ENCODE results near the gene METTL14. TPM values are rescaled to one million over a fixed set of nuclear protein-coding genes. Genes with fewer than 3 reads are reported as not detected.

Gene METTL14
- total and polyA plus RNA-seq, 2 donors (not counting 1 experiment from before 2014, with no cell fraction given): 8.0 to 74.8 TPM

GRCh38 chr4:118742050-118742449 is 56.9 kb downstream of the METTL14 start:
- no peak overlapping the region for H3K27ac ChIP-seq (ENCODE audit: low read length in 2 of 2)
- no peaks in the 10 kb centered on the region for H3K79me2 ChIP-seq (ENCODE audit: control insufficient read depth, insufficient read depth, low read length)
- no peak overlapping the region for H3K4me2 ChIP-seq (replicated peaks; ENCODE audit: low read depth, low read length, poor library complexity, severe bottlenecking)
- H3K4me1 Mint-ChIP-seq: no peaks in the 10 kb centered on the region
- no peaks in the 10 kb centered on the region for H3K27me3 Mint-ChIP-seq
- no peaks in the 10 kb centered on the region for H3K9me3 Mint-ChIP-seq (ENCODE audit: insufficient read depth)
- no peaks in the 10 kb centered on the region for H3K27me3 ChIP-seq (replicated peaks in 1 of 4; ENCODE audit: control extremely low read depth in 1 of 4, control insufficient read depth in 3 of 4, insufficient read depth in 4 of 4, low read length in 3 of 4)
- no peak overlapping the region for H3K4me3 Mint-ChIP-seq
- H3K4me3 ChIP-seq (ENCODE audit: control extremely low read depth in 1 of 5, extremely low read depth in 1 of 5, insufficient read depth in 1 of 5, low read depth in 2 of 5, low read length in 4 of 5): no peak overlapping the region
- no peaks in the 10 kb centered on the region for H3K4me1 ChIP-seq (ENCODE audit: control insufficient read depth in 2 of 2, insufficient read depth in 2 of 2, low read length in 2 of 2)
- DNase-seq: no peak
- H2AFZ ChIP-seq (ENCODE audit: insufficient read depth, low read depth, low read length, poor library complexity, severe bottlenecking): no peak overlapping the region
- no peak for TF ChIP-seq EZH2 (IDR thresholded peaks at IDR 0.05; ENCODE audit: borderline replicate concordance, insufficient read depth, low read depth, low read length, poor library complexity, severe bottlenecking)
- no peak for TF ChIP-seq CTCF (IDR thresholded peaks at IDR 0.05)
- H3K9ac ChIP-seq (ENCODE audit: low read length): no peak overlapping the region
- no peaks in the 10 kb centered on the region for H3K9me3 ChIP-seq (ENCODE audit: control extremely low read depth in 1 of 3, control insufficient read depth in 2 of 3, insufficient read depth in 1 of 3, low read length in 2 of 3)
- intact Hi-C loops (cut with micrococcal nuclease): no loop called here
- ChIA-PET POLR2A (no interaction called here), CTCF (interaction anchor here (0.7 to 2.8 kb wide), 10 partner anchors 13 to 1306 kb away, joined by 3 to 18 read pairs (median 4); no protein-coding TSS in a partner anchor)
- no peaks in the 10 kb centered on the region for H4K20me1 ChIP-seq (ENCODE audit: control insufficient read depth, insufficient read depth, low read length, poor library complexity, severe bottlenecking)
- ATAC-seq (ENCODE audit: low read depth): no peak
- H3K36me3 ChIP-seq (replicated peaks in 1 of 2; ENCODE audit: control extremely low read depth in 1 of 2, control insufficient read depth in 1 of 2, extremely low read depth in 1 of 2, insufficient read depth in 2 of 2, low read length in 1 of 2): peaks cover 0 to 23% of the 10 kb centered on the region in 2 experiments
- no peak overlapping the region for H3K27ac Mint-ChIP-seq

GRCh38 chr4:118743867-118744266 is 58.7 kb downstream of the METTL14 start:
- Histone ChIP-seq H2AFZ (ENCODE audit: insufficient read depth, low read depth, low read length, poor library complexity, severe bottlenecking) (no peak overlapping the region), H3K27ac (ENCODE audit: low read length in 2 of 2) (no peak overlapping the region), H3K79me2 (ENCODE audit: control insufficient read depth, insufficient read depth, low read length) (no peaks in the 10 kb centered on the region), H3K27me3 (replicated peaks in 1 of 4; ENCODE audit: control extremely low read depth in 1 of 4, control insufficient read depth in 3 of 4, insufficient read depth in 4 of 4, low read length in 3 of 4) (no peaks in the 10 kb centered on the region), H3K36me3 (replicated peaks in 1 of 2; ENCODE audit: control extremely low read depth in 1 of 2, control insufficient read depth in 1 of 2, extremely low read depth in 1 of 2, insufficient read depth in 2 of 2, low read length in 1 of 2) (peaks cover 0 to 11% of the 10 kb centered on the region in 2 experiments), H3K4me3 (ENCODE audit: control extremely low read depth in 1 of 5, extremely low read depth in 1 of 5, insufficient read depth in 1 of 5, low read depth in 2 of 5, low read length in 4 of 5) (no peak overlapping the region), H3K4me2 (replicated peaks; ENCODE audit: low read depth, low read length, poor library complexity, severe bottlenecking) (no peak overlapping the region), H3K9me3 (ENCODE audit: control extremely low read depth in 1 of 3, control insufficient read depth in 2 of 3, insufficient read depth in 1 of 3, low read length in 2 of 3) (no peaks in the 10 kb centered on the region), H3K4me1 (ENCODE audit: control insufficient read depth in 2 of 2, insufficient read depth in 2 of 2, low read length in 2 of 2) (no peaks in the 10 kb centered on the region), H4K20me1 (ENCODE audit: control insufficient read depth, insufficient read depth, low read length, poor library complexity, severe bottlenecking) (no peaks in the 10 kb centered on the region), H3K9ac (ENCODE audit: low read length) (no peak overlapping the region)
- Mint-ChIP-seq H3K4me3 (no peak overlapping the region), H3K27ac (no peak overlapping the region), H3K4me1 (no peaks in the 10 kb centered on the region), H3K9me3 (ENCODE audit: insufficient read depth) (no peaks in the 10 kb centered on the region), H3K27me3 (no peaks in the 10 kb centered on the region)
- ChIA-PET CTCF (interaction anchor here (0.7 kb wide), 1 partner anchor 1634 kb away, joined by 5 read pairs; no protein-coding TSS in a partner anchor), POLR2A (no interaction called here)
- intact Hi-C loops (cut with micrococcal nuclease): no loop called here
- 76% methylated on average over 2 of the region's 4 CpGs for WGBS (ENCODE audit: insufficient coverage)
- no peak for TF ChIP-seq CTCF (IDR thresholded peaks at IDR 0.05)
- no peak for TF ChIP-seq EZH2 (IDR thresholded peaks at IDR 0.05; ENCODE audit: borderline replicate concordance, insufficient read depth, low read depth, low read length, poor library complexity, severe bottlenecking)
- no peak for ATAC-seq (ENCODE audit: low read depth)
- DNase-seq: no peak

Data from B cell (primary cell).